RWPE1 (cell line): ENCODE measurements around the gene ABLIM2.

Experiments used
- CTCF ChIA-PET: fragments of 350-600 bp; sonication (Branson Sonifier 250); formaldehyde crosslinking; extraction: SDS; loops from one replicate; lab custom pipeline; 2021; lab: Yijun Ruan, JAX
- POLR2A ChIA-PET: fragments of 400-600 bp; formaldehyde crosslinking; extraction: SDS; loops from one replicate; lab custom pipeline; 2020; ENCODE audit warnings: antibody characterized with exemption; ENCODE audit not compliant: low non-redundant PET; lab: Yijun Ruan, JAX
- DNase-seq: peaks from one replicate; pipeline ENCODE4 v3.0.0; 2012; ENCODE audit warnings: low spot score
- H3K27ac ChIP-seq: fragments of 450-650 bp; 2 replicates; pipeline ENCODE4 v1.5.1; 2017
- TF ChIP-seq, protein P1 (sequence below): fragments of 450-650 bp; conservative IDR thresholded peaks from 2 replicates; pipeline ENCODE4 v1.5.1; 2017; ENCODE audit warnings: low read depth, mild to moderate bottlenecking

The ABLIM2 gene

GRCh38 chr4:8181844-8182243 is 23.2 kb upstream of the ABLIM2 start:
- H3K27ac ChIP-seq, result peak overlapping the region; percentile 90
- no peak for DNase-seq
- CTCF ChIA-PET, result interaction anchor here (0.6 kb wide), 1 partner anchor 16 kb away, joined by 4 read pairs; no protein-coding TSS in a partner anchor
- POLR2A ChIA-PET, result no interaction called here
- TF ChIP-seq, protein P1, sequence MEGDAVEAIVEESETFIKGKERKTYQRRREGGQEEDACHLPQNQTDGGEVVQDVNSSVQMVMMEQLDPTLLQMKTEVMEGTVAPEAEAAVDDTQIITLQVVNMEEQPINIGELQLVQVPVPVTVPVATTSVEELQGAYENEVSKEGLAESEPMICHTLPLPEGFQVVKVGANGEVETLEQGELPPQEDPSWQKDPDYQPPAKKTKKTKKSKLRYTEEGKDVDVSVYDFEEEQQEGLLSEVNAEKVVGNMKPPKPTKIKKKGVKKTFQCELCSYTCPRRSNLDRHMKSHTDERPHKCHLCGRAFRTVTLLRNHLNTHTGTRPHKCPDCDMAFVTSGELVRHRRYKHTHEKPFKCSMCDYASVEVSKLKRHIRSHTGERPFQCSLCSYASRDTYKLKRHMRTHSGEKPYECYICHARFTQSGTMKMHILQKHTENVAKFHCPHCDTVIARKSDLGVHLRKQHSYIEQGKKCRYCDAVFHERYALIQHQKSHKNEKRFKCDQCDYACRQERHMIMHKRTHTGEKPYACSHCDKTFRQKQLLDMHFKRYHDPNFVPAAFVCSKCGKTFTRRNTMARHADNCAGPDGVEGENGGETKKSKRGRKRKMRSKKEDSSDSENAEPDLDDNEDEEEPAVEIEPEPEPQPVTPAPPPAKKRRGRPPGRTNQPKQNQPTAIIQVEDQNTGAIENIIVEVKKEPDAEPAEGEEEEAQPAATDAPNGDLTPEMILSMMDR, result no peak

GRCh38 chr4:8181119-8181518 is 22.5 kb upstream of the ABLIM2 start:
- ChIA-PET CTCF (no interaction called here), POLR2A (no interaction called here)
- DNase-seq, result no peak
- TF ChIP-seq, protein P1, result no peak
- peak overlapping the region; percentile 90 for H3K27ac ChIP-seq

- TF ChIP-seq, protein P1, result no peak
- CTCF ChIA-PET, result no interaction called here
- peak overlapping the region; percentile 41 for H3K27ac ChIP-seq
- DNase-seq, result no peak
- POLR2A ChIA-PET, result no interaction called here
These were observed 21.9 kb upstream of the ABLIM2 start for GRCh38 chr4:8180310-8181093.

GRCh38 chr4:8179771-8180170 is 21.2 kb upstream of the ABLIM2 start:
- POLR2A ChIA-PET, result no interaction called here
- TF ChIP-seq, protein P1, result no peak
- CTCF ChIA-PET, result no interaction called here
- peak overlapping the region; percentile 41 for H3K27ac ChIP-seq
- DNase-seq, result no peak

DNA sequence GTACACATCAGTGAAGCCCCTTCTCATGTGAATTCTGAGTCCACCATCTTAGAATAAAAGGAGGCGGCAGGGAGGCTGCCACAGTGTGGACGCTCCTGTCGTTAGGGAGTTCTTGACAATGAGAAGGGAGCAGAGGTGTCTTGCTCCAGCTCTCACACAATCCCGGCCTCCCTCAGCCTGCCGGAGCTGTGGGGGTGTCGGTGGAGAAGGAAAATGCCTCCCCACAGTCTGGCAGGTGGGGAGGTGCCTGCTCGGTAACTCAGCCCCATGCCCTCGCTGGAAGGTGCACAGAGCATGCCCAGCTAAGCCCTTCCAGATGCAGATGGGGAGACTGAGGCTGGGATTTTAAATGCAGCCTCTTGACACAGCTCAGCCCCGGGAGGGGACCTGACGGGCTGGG is 20.5 kb upstream of the ABLIM2 start:
- ChIA-PET POLR2A (no interaction called here), CTCF (no interaction called here)
- no peak for DNase-seq
- TF ChIP-seq, protein P1, result no peak
- H3K27ac ChIP-seq, result no peak overlapping the region

DNA sequence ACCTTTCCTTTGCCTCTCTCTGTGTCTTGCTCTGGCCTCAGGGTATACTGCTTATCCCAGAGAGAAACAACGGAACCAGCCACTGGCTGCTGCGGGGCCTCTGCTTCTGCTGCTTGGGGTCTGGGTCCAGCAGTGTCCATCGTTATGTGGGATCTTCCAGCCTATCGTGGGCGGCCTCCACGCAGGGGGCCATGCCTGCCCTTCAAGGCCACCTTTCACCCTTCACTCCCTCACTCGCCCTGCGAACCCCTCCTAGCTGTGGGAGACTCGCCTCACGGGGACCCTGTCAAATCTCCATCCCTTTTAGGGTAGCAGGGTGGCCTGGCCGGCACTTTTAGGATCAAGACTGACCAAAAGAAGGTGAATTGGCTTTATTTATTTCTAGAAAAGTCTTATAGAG is 19.3 kb upstream of the ABLIM2 start:
- ChIA-PET POLR2A (no interaction called here), CTCF (no interaction called here)
- no peak for DNase-seq

More for the DNA sequence above, 19.3 kb upstream of the ABLIM2 start:
- TF ChIP-seq, protein P1, result no peak
- no peak overlapping the region for H3K27ac ChIP-seq
